CD14-positive monocyte (primary cell): Measurements from ENCODE around the gene NLRC5. TPM values are rescaled to one million over a fixed set of nuclear protein-coding genes. Genes with fewer than 3 reads are reported as not detected.

ENCODE experiments used
- DNase-seq, 3 donors: peaks; one replicate each; pipeline ENCODE4 v3.0.0-alpha.2; 2011 to 2022
- H2AFZ ChIP-seq: 2 replicates; pipeline ENCODE4 v1.6.0; 2012; ENCODE audit warnings: mild to moderate bottlenecking, low read depth, low read length, inconsistent platforms; ENCODE audit not compliant: insufficient read depth, poor library complexity, severe bottlenecking
- H3K27ac ChIP-seq, 2 donors: 1 replicate in 1 of 2; 2 replicates in 1 of 2; pipeline ENCODE4 v1.5.1; 2012 to 2013; ENCODE audit warnings: low read length in 2 of 2, control low read depth in 1 of 2, inconsistent platforms in 1 of 2, low read depth in 1 of 2, mild to moderate bottlenecking in 1 of 2
- H3K27me3 ChIP-seq, 2 donors: one replicate each; pipeline versions ENCODE4 v1.6.0 to v1.6.1; 2011 to 2013; ENCODE audit warnings: low read length in 2 of 2; ENCODE audit not compliant: control insufficient read depth in 2 of 2, insufficient read depth in 2 of 2
- H3K36me3 ChIP-seq, 2 donors: replicated peaks in 1 of 2; 1 replicate in 1 of 2; 2 replicates in 1 of 2; pipeline versions ENCODE4 v1.5.1 to v1.6.1; 2012 to 2013; ENCODE audit warnings: low read length in 2 of 2, control low read depth in 1 of 2, inconsistent platforms in 1 of 2, mild to moderate bottlenecking in 1 of 2; ENCODE audit not compliant: insufficient read depth in 2 of 2, control insufficient read depth in 1 of 2
- H3K4me1 ChIP-seq, 2 donors: 1 replicate in 1 of 2; 2 replicates in 1 of 2; pipeline versions ENCODE4 v1.5.1 to v1.6.1; 2012 to 2013; ENCODE audit warnings: low read length in 2 of 2, control low read depth in 1 of 2, inconsistent platforms in 1 of 2, mild to moderate bottlenecking in 1 of 2, moderate library complexity in 1 of 2; ENCODE audit not compliant: insufficient read depth in 2 of 2, control insufficient read depth in 1 of 2
- H3K4me2 ChIP-seq: replicated peaks from 2 replicates; pipeline ENCODE3; 2012; ENCODE audit warnings: low read length, moderate library complexity, mild to moderate bottlenecking; ENCODE audit not compliant: poor library complexity, severe bottlenecking; ENCODE audit errors: extremely low read depth
- H3K4me3 ChIP-seq, 3 experiments: fragments of 200-600 bp in 1 of 3; sonication (generic) in 1 of 3; replicated peaks in 1 of 3; 1 replicate in 2 of 3; 2 replicates in 1 of 3; pipeline ENCODE4 v1.5.1; 2011 to 2013; ENCODE audit warnings: low read length in 3 of 3, mild to moderate bottlenecking in 3 of 3, control low read depth in 2 of 3, low read depth in 2 of 3, inconsistent platforms in 1 of 3, moderate library complexity in 1 of 3
- H3K79me2 ChIP-seq: 2 replicates; pipeline ENCODE4 v1.6.0; 2012; ENCODE audit warnings: mild to moderate bottlenecking, control low read depth, inconsistent platforms, low read length, moderate library complexity; ENCODE audit not compliant: insufficient read depth
- H3K9ac ChIP-seq: 2 replicates; pipeline ENCODE4 v1.6.0; 2017; ENCODE audit warnings: low read length, mild to moderate bottlenecking; ENCODE audit not compliant: insufficient read depth, poor library complexity, severe bottlenecking
- H3K9me3 ChIP-seq, 2 donors: replicated peaks in 1 of 2; 1 replicate in 1 of 2; 2 replicates in 1 of 2; pipeline versions ENCODE4 v1.5.1 to v1.6.1; 2012 to 2013; ENCODE audit warnings: low read length in 2 of 2, control low read depth in 1 of 2; ENCODE audit not compliant: control insufficient read depth in 1 of 2, insufficient read depth in 1 of 2
- H4K20me1 ChIP-seq: 2 replicates; pipeline ENCODE4 v1.6.0; 2012; ENCODE audit warnings: mild to moderate bottlenecking, low read length, control low read depth, moderate library complexity; ENCODE audit not compliant: insufficient read depth
- H3K27ac Mint-ChIP-seq, 7 donors: one replicate each; pipeline ENCODE4 v1.8.0; 2020; ENCODE audit warnings: mild to moderate bottlenecking in 7 of 7, mixed read lengths in 7 of 7, moderate library complexity in 6 of 7, inconsistent platforms in 2 of 7
- H3K27me3 Mint-ChIP-seq, 3 donors: one replicate each; pipeline ENCODE4 v1.8.0; 2021 to 2022; ENCODE audit warnings: low read depth in 3 of 3, mild to moderate bottlenecking in 3 of 3, mixed read lengths in 3 of 3, moderate library complexity in 3 of 3, inconsistent platforms in 1 of 3
- H3K36me3 Mint-ChIP-seq, 2 donors: one replicate each; pipeline ENCODE4 v1.8.0; 2020; ENCODE audit warnings: mixed read lengths in 2 of 2, inconsistent platforms in 1 of 2, mild to moderate bottlenecking in 1 of 2
- H3K4me1 Mint-ChIP-seq: one replicate; pipeline ENCODE4 v1.8.0; 2020; ENCODE audit warnings: mild to moderate bottlenecking, mixed read lengths
- H3K4me3 Mint-ChIP-seq, 2 donors: one replicate each; pipeline ENCODE4 v1.8.0; 2020; ENCODE audit warnings: mild to moderate bottlenecking in 2 of 2, mixed read lengths in 2 of 2, moderate library complexity in 1 of 2
- H3K9me3 Mint-ChIP-seq, 7 donors: one replicate each; pipeline ENCODE4 v1.8.0; 2020 to 2022; ENCODE audit warnings: mixed read lengths in 7 of 7, mild to moderate bottlenecking in 6 of 7, moderate library complexity in 6 of 7, inconsistent platforms in 2 of 7
- CTCF ChIP-seq: fragments of 200-600 bp; IDR thresholded peaks from one replicate; pipeline ENCODE4 v1.8.0; 2022; ENCODE audit warnings: antibody characterized with exemption, mild to moderate bottlenecking
- whole genome bisulfite sequencing: methylation state at CpG from one replicate; pipeline ENCODE4 v1.1.5; 2013; ENCODE audit warnings: missing lambda C conversion rate; ENCODE audit not compliant: insufficient coverage; 5-methylcytosine and 5-hydroxymethylcytosine counted together
- intact Hi-C, 2 donors: fragments of 100-400 bp; cut with micrococcal nuclease; formaldehyde crosslinking; loops; one replicate each; pipeline versions ENCODE4 v1.15.0 to v1.15.1; 2023
- polyA plus RNA-seq, 3 donors: library from polyadenylated mRNA; depleted of rRNA in 1 of 3; unstranded in 2 of 3; stranded (reverse) in 1 of 3; fragments of 300-500 nt in 2 of 3; fragments of >200 nt in 1 of 3; fragmentation: Illumina TruSeq in 2 of 3; gene quantifications; 1 replicate in 2 of 3; 2 replicates in 1 of 3; pipeline ENCODE4 v1.2.3, GENCODE V29; 2012 to 2021

NLRC5 gene
- polyA plus RNA-seq, 3 donors = 10.3 to 171 (median 21.6) TPM

GRCh38 chr16:56960681-56961281 is 28.6 kb upstream of the NLRC5 start:
- Histone ChIP-seq H3K4me1 (peaks cover 36 to 46% of the 10 kb centered on the region in 2 donors), H4K20me1 (no peaks in the 10 kb centered on the region), H3K27ac (no peak overlapping the region), H3K4me3 (no peak overlapping the region), H3K9me3 (no peaks in the 10 kb centered on the region), H3K27me3 (no peaks in the 10 kb centered on the region), H2AFZ (no peak overlapping the region), H3K9ac (no peak overlapping the region), H3K79me2 (no peaks in the 10 kb centered on the region), H3K4me2 (no peak overlapping the region), H3K36me3 (no peaks in the 10 kb centered on the region)
- H3K4me1 Mint-ChIP-seq = peaks cover 37% of the 10 kb centered on the region
- H3K27ac Mint-ChIP-seq = no peak overlapping the region
- peaks cover 0 to 3% of the 10 kb centered on the region in 2 donors for H3K36me3 Mint-ChIP-seq
- TF ChIP-seq CTCF = no peak
- 77% methylated on average over 9 of the region's 13 CpGs for whole genome bisulfite sequencing
- peaks cover 0 to 4% (median 0%) of the 10 kb centered on the region in 7 donors for H3K9me3 Mint-ChIP-seq
- DNase-seq = no peak
- H3K4me3 Mint-ChIP-seq = no peak overlapping the region
- peaks cover 0 to 7% (median 4%) of the 10 kb centered on the region in 3 donors for H3K27me3 Mint-ChIP-seq
- intact Hi-C loops = loop anchor here in 1 of 2 donors (10.0 kb wide), 1 partner anchor 204 kb away; no protein-coding TSS in a partner anchor

- Mint-ChIP-seq H3K4me3 (no peak overlapping the region), H3K9me3 (peaks cover 0 to 4% (median 0%) of the 10 kb centered on the region in 7 donors), H3K4me1 (peaks cover 43% of the 10 kb centered on the region), H3K27ac (no peak overlapping the region), H3K27me3 (peaks cover 0 to 5% (median 5%) of the 10 kb centered on the region in 3 donors), H3K36me3 (peaks cover 0 to 4% of the 10 kb centered on the region in 2 donors)
- H2AFZ ChIP-seq = no peak overlapping the region
- 83% methylated on average over 1 of the region's 3 CpGs for WGBS
- intact Hi-C loops = loop anchor here in 1 of 2 donors (10.0 kb wide), 1 partner anchor 203 kb away; no protein-coding TSS in a partner anchor
- H3K79me2 ChIP-seq = no peaks in the 10 kb centered on the region
- no peaks in the 10 kb centered on the region for H3K27me3 ChIP-seq
- H3K27ac ChIP-seq = no peak overlapping the region
- no peaks in the 10 kb centered on the region for H3K36me3 ChIP-seq
- peaks cover 42 to 52% of the 10 kb centered on the region in 2 donors for H3K4me1 ChIP-seq
- no peaks in the 10 kb centered on the region for H4K20me1 ChIP-seq
- no peak overlapping the region for H3K4me3 ChIP-seq
- DNase-seq = no peak
- no peak for TF ChIP-seq CTCF
- no peak overlapping the region for H3K9ac ChIP-seq
- no peaks in the 10 kb centered on the region for H3K9me3 ChIP-seq
- H3K4me2 ChIP-seq = no peak overlapping the region
These were observed 28.0 kb upstream of the NLRC5 start for GRCh38 chr16:56961386-56961785.
